HCT116 (cell line): ENCODE measurements around the gene C19orf38. TPM values are rescaled to one million over a fixed set of nuclear protein-coding genes. Genes with fewer than 3 reads are reported as not detected.

Source experiments
- ATAC-seq: fragments of 200-7000 bp; cut with Tn5 transposase; 2 replicates; pipeline ENCODE4 v1.9.1; 2020; ENCODE audit warnings: mild to moderate bottlenecking, moderate library complexity
- BruUV-seq: library from RNA; stranded (reverse); fragments of 400-500 nt; replicated peaks from 2 replicates; lab custom pipeline; 2021; lab: Mats Ljungman, UMichigan
- CTCF ChIA-PET: fragments of 300-600 bp; sonication (Branson Sonifier 250); formaldehyde crosslinking; loops from one replicate; lab custom pipeline; 2021; ENCODE audit warnings: antibody characterized with exemption; lab: Charles Lee
- POLR2A ChIA-PET: fragments of 300-600, 350-600 bp; sonication (Branson Sonifier 250); formaldehyde crosslinking; loops from one replicate; lab custom pipeline; 2021; ENCODE audit warnings: antibody characterized with exemption; lab: Charles Lee
- RAD21 ChIA-PET, 2 experiments: fragments of 300-600 bp; sonication (Branson Sonifier 250); formaldehyde crosslinking; loops; one replicate each; lab custom pipeline; 2023; ENCODE audit warnings: low total read pairs in 2 of 2; ENCODE audit not compliant: uncharacterized antibody in 2 of 2, unreplicated experiment in 2 of 2, low non-redundant PET in 1 of 2; lab: Charles Lee
- DNase-seq: peaks from one replicate; pipeline ENCODE4 v3.0.0-alpha.2; 2010; ENCODE audit warnings: low read depth, low spot score
- H2AFZ ChIP-seq: fragments of 200-600 bp; shearing (Covaris generic), sonication (generic); 2 replicates; pipeline ENCODE4 v1.6.1; 2017; ENCODE audit warnings: low read depth, mixed run types, mixed read lengths, antibody characterized with exemption, low read length; ENCODE audit not compliant: poor library complexity, severe bottlenecking
- H3K27ac ChIP-seq: 2 replicates; pipeline ENCODE4 v1.5.1; 2012; ENCODE audit warnings: low read depth, low read length
- H3K27me3 ChIP-seq: fragments of 200-600 bp; sonication (generic); 2 replicates; pipeline ENCODE4 v1.6.1; 2016; ENCODE audit warnings: mixed run types, low read length, mixed read lengths; ENCODE audit not compliant: insufficient read depth
- H3K36me3 ChIP-seq, 2 experiments: fragments of 200-500 bp in 1 of 2; fragments of 200-600 bp in 1 of 2; sonication (Bioruptor generic) in 1 of 2; sonication (generic) in 1 of 2; 2 replicates each; pipeline versions ENCODE4 v1.5.1 to v1.6.1; 2014 to 2016; ENCODE audit warnings: low read length in 2 of 2, inconsistent platforms in 1 of 2, mixed read lengths in 1 of 2, mixed run types in 1 of 2; ENCODE audit not compliant: insufficient read depth in 2 of 2, control insufficient read depth in 1 of 2
- H3K4me1 ChIP-seq, 2 experiments: fragments of 200-600 bp in 1 of 2; sonication (generic) in 1 of 2; 2 replicates each; pipeline versions ENCODE4 v1.5.1 to v1.6.1; 2012 to 2017; ENCODE audit warnings: low read length in 2 of 2, inconsistent platforms in 1 of 2, mild to moderate bottlenecking in 1 of 2, mixed read lengths in 1 of 2, mixed run types in 1 of 2, moderate library complexity in 1 of 2; ENCODE audit not compliant: insufficient read depth in 2 of 2, control insufficient read depth in 1 of 2
- H3K4me2 ChIP-seq: fragments of 200-600 bp; sonication (generic); 2 replicates; pipeline ENCODE4 v1.6.1; 2017; ENCODE audit warnings: mixed run types, low read length, mixed read lengths
- H3K4me3 ChIP-seq, 2 experiments: fragments of 200-600 bp in 1 of 2; sonication (generic) in 1 of 2; replicated peaks in 1 of 2; 2 replicates each; pipeline ENCODE4 v1.5.1; 2011 to 2016; ENCODE audit warnings: low read length in 2 of 2, control low read depth in 1 of 2, low read depth in 1 of 2, mild to moderate bottlenecking in 1 of 2, mixed read lengths in 1 of 2, mixed run types in 1 of 2
- H3K79me2 ChIP-seq: fragments of 200-600 bp; sonication (generic); 2 replicates; pipeline ENCODE4 v1.6.1; 2017; ENCODE audit warnings: mild to moderate bottlenecking, mixed run types, low read length, moderate library complexity, mixed read lengths; ENCODE audit not compliant: insufficient read depth
- H3K9ac ChIP-seq: fragments of 200-600 bp; sonication (generic); 2 replicates; pipeline ENCODE4 v1.6.1; 2016; ENCODE audit warnings: low read length, mixed read lengths
- H3K9me2 ChIP-seq: fragments of 200-600 bp; sonication (generic), shearing (Covaris generic); 2 replicates; pipeline ENCODE4 v1.6.1; 2017; ENCODE audit warnings: mixed run types, mild to moderate bottlenecking, moderate library complexity; ENCODE audit not compliant: insufficient read depth
- H3K9me3 ChIP-seq, 2 experiments: fragments of 200-500 bp in 1 of 2; fragments of 200-600 bp in 1 of 2; sonication (Bioruptor generic) in 1 of 2; sonication (generic) in 1 of 2; 2 replicates each; pipeline ENCODE4 v1.6.1; 2014 to 2017; ENCODE audit warnings: low read length in 2 of 2, mixed read lengths in 2 of 2, inconsistent platforms in 1 of 2, low read depth in 1 of 2, mild to moderate bottlenecking in 1 of 2, mixed run types in 1 of 2, moderate library complexity in 1 of 2; ENCODE audit not compliant: control insufficient read depth in 1 of 2, insufficient read depth in 1 of 2
- H4K20me1 ChIP-seq: fragments of 200-600 bp; sonication (generic), shearing (Covaris generic); 2 replicates; pipeline ENCODE4 v1.6.1; 2017; ENCODE audit warnings: mixed run types, mild to moderate bottlenecking, moderate library complexity; ENCODE audit not compliant: insufficient read depth
- CEBPB ChIP-seq: IDR thresholded peaks from 2 replicates; pipeline ENCODE4 v1.6.1; 2012; ENCODE audit warnings: low read depth
- JUND ChIP-seq: IDR thresholded peaks from 2 replicates; pipeline ENCODE4 v1.6.1; 2012
- POLR2A ChIP-seq: IDR thresholded peaks from 2 replicates; pipeline ENCODE4 v1.7.0; 2011; ENCODE audit warnings: borderline replicate concordance; ENCODE audit not compliant: insufficient read depth, insufficient read length; ENCODE audit errors: extremely low read depth
- TCF7L2 ChIP-seq: IDR thresholded peaks from 2 replicates; pipeline ENCODE4 v1.7.0; 2011; ENCODE audit warnings: borderline replicate concordance, inconsistent platforms; ENCODE audit not compliant: insufficient read depth, insufficient read length; ENCODE audit errors: extremely low read depth
- YY1 ChIP-seq: IDR thresholded peaks from 2 replicates; pipeline ENCODE4 v1.6.1; 2011; ENCODE audit warnings: low read length, low read depth, moderate library complexity, mild to moderate bottlenecking; ENCODE audit not compliant: insufficient replicate concordance; ENCODE audit errors: extremely low read depth
- intact Hi-C: fragments of 100-400 bp; cut with micrococcal nuclease; formaldehyde crosslinking; loops from 2 replicates; pipeline ENCODE4 v1.10.0; 2022
- total RNA-seq: library from RNA; stranded (reverse); gene quantifications from one replicate; pipeline ENCODE4 v1.2.1, GENCODE V29; 2021; ENCODE audit not compliant: unreplicated experiment
- TF ChIP-seq, protein P1 (sequence below), 3 experiments: fragments of 200-600 bp in 1 of 3; sonication (generic) in 1 of 3; IDR thresholded peaks in 2 of 3; conservative IDR thresholded peaks in 1 of 3; 2 replicates each; pipeline ENCODE4 v1.5.1; 2012 to 2017; ENCODE audit warnings: low read depth in 2 of 3, low read length in 2 of 3, antibody characterized with exemption in 1 of 3, borderline replicate concordance in 1 of 3, control low read depth in 1 of 3, mild to moderate bottlenecking in 1 of 3, mixed read lengths in 1 of 3, mixed run types in 1 of 3, moderate library complexity in 1 of 3; ENCODE audit not compliant: insufficient read depth in 1 of 3

C19orf38 gene
- total RNA-seq, 1 experiment from 2014 or later: 0.74 TPM

DNA sequence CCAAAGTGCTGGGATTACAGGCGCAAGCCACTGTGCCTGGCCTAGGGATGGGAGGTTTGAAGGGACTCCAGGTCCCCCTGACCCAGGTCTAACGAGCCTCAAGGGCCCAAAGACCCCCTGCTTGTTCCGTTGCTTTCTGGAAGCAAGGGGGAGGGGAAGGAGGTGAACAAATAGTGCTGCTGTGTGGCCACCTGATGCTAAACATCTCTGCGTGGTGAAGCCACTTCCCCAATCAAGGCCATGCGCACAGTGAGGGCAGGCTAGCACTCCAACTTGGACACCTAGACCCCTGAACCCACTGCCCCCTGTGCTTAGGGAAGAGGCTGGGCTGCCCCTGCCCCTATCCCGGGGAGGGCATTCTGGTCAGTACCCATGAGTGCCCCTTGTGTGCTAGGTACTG, 47.1 kb downstream of the C19orf38 start:
- Histone ChIP-seq H3K27ac (no peak overlapping the region), H3K9me3 (no peaks in the 10 kb centered on the region), H2AFZ (no peak overlapping the region), H3K79me2 (peaks cover 93% of the 10 kb centered on the region), H3K27me3 (no peaks in the 10 kb centered on the region), H4K20me1 (no peaks in the 10 kb centered on the region), H3K4me2 (no peak overlapping the region), H3K4me3 (no peak overlapping the region), H3K9me2 (no peaks in the 10 kb centered on the region), H3K9ac (no peak overlapping the region), H3K4me1 (peaks cover 13 to 21% of the 10 kb centered on the region in 2 experiments), H3K36me3 (no peaks in the 10 kb centered on the region)
- ChIA-PET POLR2A (no interaction called here), CTCF (no interaction called here), RAD21 (no interaction called here)
- BruUV-seq: no TSS peak
- no peak for DNase-seq
- TF ChIP-seq POLR2A (no peak), YY1 (no peak), CEBPB (no peak), JUND (no peak)
- intact Hi-C loops: no loop called here
- ATAC-seq: no peak

DNA sequence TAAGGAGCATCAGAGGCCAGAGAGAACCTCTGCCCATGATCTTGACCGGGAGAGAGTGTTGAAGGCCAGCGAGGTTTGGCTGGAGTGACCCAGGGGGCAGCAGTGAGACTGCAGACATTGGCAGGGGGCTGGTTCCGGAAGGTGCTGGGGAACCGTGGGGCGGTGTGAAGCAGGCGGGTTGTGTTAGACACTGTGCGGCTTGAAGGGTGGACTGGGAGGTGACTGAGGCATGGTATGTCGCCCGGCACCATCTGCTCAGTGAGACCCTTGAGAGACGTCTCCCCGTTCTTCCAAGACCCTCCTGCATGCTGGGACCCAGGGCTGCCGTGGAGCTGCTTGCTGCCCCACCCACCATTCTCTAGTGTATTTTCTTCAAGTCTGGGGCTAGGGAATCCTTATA, 47.7 kb downstream of the C19orf38 start:
- CTCF ChIA-PET: no interaction called here

More for the DNA sequence above, 47.7 kb downstream of the C19orf38 start:
- no peaks in the 10 kb centered on the region for H3K36me3 ChIP-seq
- BruUV-seq: no TSS peak
- DNase-seq (no peak), ATAC-seq (peak; percentile 33; the same call in 1 of the 2 replicates)
- no peak overlapping the region for H3K27ac ChIP-seq
- H3K27me3 ChIP-seq: no peaks in the 10 kb centered on the region
- peaks cover 92% of the 10 kb centered on the region for H3K79me2 ChIP-seq
- ChIA-PET POLR2A (no interaction called here), RAD21 (no interaction called here)
- H3K4me2 ChIP-seq: no peak overlapping the region
- no peaks in the 10 kb centered on the region for H3K9me3 ChIP-seq
- H3K4me3 ChIP-seq: no peak overlapping the region
- H3K9ac ChIP-seq: no peak overlapping the region
- H3K4me1 ChIP-seq: peaks cover 13 to 21% of the 10 kb centered on the region in 2 experiments
- H3K9me2 ChIP-seq: no peaks in the 10 kb centered on the region
- H4K20me1 ChIP-seq: no peaks in the 10 kb centered on the region
- no peak overlapping the region for H2AFZ ChIP-seq
- TF ChIP-seq, protein P1, sequence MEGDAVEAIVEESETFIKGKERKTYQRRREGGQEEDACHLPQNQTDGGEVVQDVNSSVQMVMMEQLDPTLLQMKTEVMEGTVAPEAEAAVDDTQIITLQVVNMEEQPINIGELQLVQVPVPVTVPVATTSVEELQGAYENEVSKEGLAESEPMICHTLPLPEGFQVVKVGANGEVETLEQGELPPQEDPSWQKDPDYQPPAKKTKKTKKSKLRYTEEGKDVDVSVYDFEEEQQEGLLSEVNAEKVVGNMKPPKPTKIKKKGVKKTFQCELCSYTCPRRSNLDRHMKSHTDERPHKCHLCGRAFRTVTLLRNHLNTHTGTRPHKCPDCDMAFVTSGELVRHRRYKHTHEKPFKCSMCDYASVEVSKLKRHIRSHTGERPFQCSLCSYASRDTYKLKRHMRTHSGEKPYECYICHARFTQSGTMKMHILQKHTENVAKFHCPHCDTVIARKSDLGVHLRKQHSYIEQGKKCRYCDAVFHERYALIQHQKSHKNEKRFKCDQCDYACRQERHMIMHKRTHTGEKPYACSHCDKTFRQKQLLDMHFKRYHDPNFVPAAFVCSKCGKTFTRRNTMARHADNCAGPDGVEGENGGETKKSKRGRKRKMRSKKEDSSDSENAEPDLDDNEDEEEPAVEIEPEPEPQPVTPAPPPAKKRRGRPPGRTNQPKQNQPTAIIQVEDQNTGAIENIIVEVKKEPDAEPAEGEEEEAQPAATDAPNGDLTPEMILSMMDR (IDR thresholded peaks at IDR 0.05 in 2 of 3, conservative IDR thresholded peaks at IDR 0.05 in 1 of 3; ENCODE audit: borderline replicate concordance in 1 of 3, insufficient read depth in 1 of 3, low read depth in 2 of 3, low read length in 2 of 3): peak in 2 of 3 experiments; percentile 25 to 35; a peak in 2 of 6 replicates
- no peak for TF ChIP-seq TCF7L2
- intact Hi-C loops: no loop called here
